ENCODE results near the gene ROBO1. TPM values are rescaled to one million over a fixed set of nuclear protein-coding genes. Genes with fewer than 3 reads are reported as not detected.

Gene ROBO1
- total and polyA plus RNA-seq, 2 of the 8 experiments (the other 6 are each of a cell fraction or from before 2014, with no cell fraction given) = 51.4 to 91.0 TPM

GRCh38 chr3:79396595-79396994 lies 371.2 kb downstream of the ROBO1 start:
- no peaks in the 10 kb centered on the region for H3K36me3 ChIP-seq (ENCODE audit: control insufficient read depth in 2 of 4, insufficient read depth in 4 of 4, low read length in 3 of 4)
- H4K91ac ChIP-seq (replicated peaks; ENCODE audit: insufficient read length, low read length) = no peak overlapping the region
- H3K23me2 ChIP-seq (ENCODE audit: low read depth, low read length) = no peaks in the 10 kb centered on the region
- no peak overlapping the region for H2BK5ac ChIP-seq (ENCODE audit: low read depth, low read length)
- H4K20me1 ChIP-seq (replicated peaks in 1 of 2; ENCODE audit: control insufficient read depth in 1 of 2, insufficient read depth in 2 of 2, low read length in 2 of 2) = no peaks in the 10 kb centered on the region
- H2BK20ac ChIP-seq (ENCODE audit: low read length) = no peak overlapping the region
- CTCF ChIA-PET (ENCODE audit: partially characterized antibody) = interaction anchor here (1.0 kb wide), 1 partner anchor 10 kb away, joined by 4 read pairs; no protein-coding TSS in a partner anchor
- H2BK120ac ChIP-seq (replicated peaks; ENCODE audit: low read depth, low read length) = no peak overlapping the region
- H3K18ac ChIP-seq (ENCODE audit: extremely low read depth, low read length) = no peak overlapping the region
- H2AK5ac ChIP-seq (ENCODE audit: low read depth, low read length) = no peak overlapping the region
- no peak overlapping the region for H2BK12ac ChIP-seq (ENCODE audit: low read depth, low read length)
- H3K14ac ChIP-seq (ENCODE audit: insufficient read length) = no peak overlapping the region
- H3K27me3 ChIP-seq (replicated peaks in 1 of 4; ENCODE audit: control insufficient read depth in 3 of 4, extremely low read depth in 1 of 4, insufficient read depth in 3 of 4, low read length in 3 of 4) = no peaks in the 10 kb centered on the region
- no peak overlapping the region for H3K27ac ChIP-seq (ENCODE audit: low read depth, low read length)
- H3K4me2 ChIP-seq (ENCODE audit: insufficient read depth in 1 of 2, low read depth in 2 of 2, low read length in 2 of 2) = no peak overlapping the region
- no peak overlapping the region for H4K8ac ChIP-seq (ENCODE audit: extremely low read depth, insufficient read depth, low read length)
- FAIRE-seq (no peak), DNase-seq (ENCODE audit: low read depth in 1 of 2, low spot score in 2 of 2) (no peak)
- no peak overlapping the region for H2BK15ac ChIP-seq (ENCODE audit: low read length)
- H3K56ac ChIP-seq (replicated peaks; ENCODE audit: insufficient read length, low read depth, low read length) = no peak overlapping the region
- no peaks in the 10 kb centered on the region for H3K9me3 ChIP-seq (ENCODE audit: insufficient read depth in 2 of 2, low read depth in 1 of 2, low read length in 1 of 2)
- H4K5ac ChIP-seq (ENCODE audit: insufficient read length, low read depth, low read length) = no peak overlapping the region
- H2AFZ ChIP-seq (ENCODE audit: low read length) = no peak overlapping the region
- POLR2A ChIA-PET (ENCODE audit: partially characterized antibody) = no interaction called here
- H3K4me1 ChIP-seq (replicated peaks in 1 of 4; ENCODE audit: control insufficient read depth in 3 of 4, insufficient read depth in 4 of 4, low read length in 3 of 4) = no peaks in the 10 kb centered on the region
- no peak overlapping the region for H3K4ac ChIP-seq (replicated peaks; ENCODE audit: insufficient read length, low read depth, low read length)
- H3K4me3 ChIP-seq (ENCODE audit: extremely low read depth in 1 of 4, insufficient read depth in 2 of 4, low read depth in 3 of 4, low read length in 4 of 4) = no peak overlapping the region
- no peaks in the 10 kb centered on the region; the same call in 1 of the 2 replicates for H3K79me1 ChIP-seq (ENCODE audit: low read depth, low read length)
- no peak overlapping the region for H3K23ac ChIP-seq (ENCODE audit: insufficient read length)
- H3K9ac ChIP-seq (replicated peaks in 1 of 4; ENCODE audit: extremely low read depth in 1 of 4, low read depth in 3 of 4, low read length in 3 of 4) = no peak overlapping the region
- no peaks in the 10 kb centered on the region for H3K79me2 ChIP-seq (ENCODE audit: control insufficient read depth in 1 of 2, insufficient read depth in 2 of 2, low read length in 2 of 2)
- 86% methylated on average over 2 of the region's 2 CpGs; no CpG with 5 or more reads in 1 of the 2 experiments for WGBS, 2 experiments (ENCODE audit: extremely low coverage in 1 of 2, insufficient coverage in 1 of 2, insufficient read length in 1 of 2, insufficient replicate concordance in 2 of 2, low coverage in 1 of 2, low lambda C conversion rate in 2 of 2, missing lambda C conversion rate in 1 of 2)
- TF ChIP-seq CHD2 (IDR thresholded peaks at IDR 0.05; ENCODE audit: low read length) (no peak), TAF1 (IDR thresholded peaks at IDR 0.05; ENCODE audit: low read depth, low read length) (no peak), JUN (IDR thresholded peaks at IDR 0.05; ENCODE audit: low read depth, low read length) (no peak), SIX5 (IDR thresholded peaks at IDR 0.05; ENCODE audit: low read depth, low read length) (no peak), EP300 (IDR thresholded peaks at IDR 0.05; ENCODE audit: borderline replicate concordance in 1 of 2, low read depth in 2 of 2, low read length in 2 of 2) (no peak), YY1 (IDR thresholded peaks at IDR 0.05; ENCODE audit: low read depth, low read length) (no peak), POLR2AphosphoS5 (IDR thresholded peaks at IDR 0.05; ENCODE audit: low read depth, low read length) (no peak), TBP (IDR thresholded peaks at IDR 0.05; ENCODE audit: low read depth, low read length) (no peak), KDM1A (IDR thresholded peaks at IDR 0.05; ENCODE audit: borderline replicate concordance, low read length) (no peak), NANOG (IDR thresholded peaks at IDR 0.05; ENCODE audit: insufficient read depth, low read depth, low read length, poor library complexity, severe bottlenecking) (no peak), NRF1 (IDR thresholded peaks at IDR 0.05; ENCODE audit: low read depth, low read length) (no peak)
- TF ChIP-seq, protein P1, sequence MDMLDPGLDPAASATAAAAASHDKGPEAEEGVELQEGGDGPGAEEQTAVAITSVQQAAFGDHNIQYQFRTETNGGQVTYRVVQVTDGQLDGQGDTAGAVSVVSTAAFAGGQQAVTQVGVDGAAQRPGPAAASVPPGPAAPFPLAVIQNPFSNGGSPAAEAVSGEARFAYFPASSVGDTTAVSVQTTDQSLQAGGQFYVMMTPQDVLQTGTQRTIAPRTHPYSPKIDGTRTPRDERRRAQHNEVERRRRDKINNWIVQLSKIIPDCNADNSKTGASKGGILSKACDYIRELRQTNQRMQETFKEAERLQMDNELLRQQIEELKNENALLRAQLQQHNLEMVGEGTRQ (IDR thresholded peaks at IDR 0.05; ENCODE audit: low read length) = no peak
